Subcutaneous abdominal adipose tissue (tissue), 5 donors: ENCODE data around the gene PLCG2.
"Not testable (repeated sequence)": the region's sequence is repeated elsewhere in the genome, so short reads cannot be mapped to it uniquely, and the experiment has no call there.

Experiments used
- H3K27ac ChIP-seq: one replicate; pipeline ENCODE4 v1.7.0; 2013; ENCODE audit warnings: low read depth, mild to moderate bottlenecking, inconsistent platforms, low read length, moderate library complexity
- H3K27me3 ChIP-seq, 5 donors: one replicate each; pipeline ENCODE4 v1.7.0; 2013; ENCODE audit warnings: low read length in 5 of 5, inconsistent platforms in 1 of 5; ENCODE audit not compliant: control insufficient read depth in 5 of 5, insufficient read depth in 4 of 5
- H3K36me3 ChIP-seq, 5 donors: one replicate each; pipeline ENCODE4 v1.7.0; 2013; ENCODE audit warnings: low read length in 5 of 5; ENCODE audit not compliant: control insufficient read depth in 5 of 5, insufficient read depth in 5 of 5
- H3K4me1 ChIP-seq, 5 donors: one replicate each; pipeline ENCODE4 v1.7.0; 2013; ENCODE audit warnings: low read length in 5 of 5, mild to moderate bottlenecking in 3 of 5, moderate library complexity in 1 of 5; ENCODE audit not compliant: control insufficient read depth in 5 of 5, insufficient read depth in 5 of 5
- H3K4me3 ChIP-seq, 5 donors: one replicate each; pipeline ENCODE4 v1.7.0; 2013; ENCODE audit warnings: low read length in 5 of 5, low read depth in 1 of 5
- H3K9ac ChIP-seq, 5 donors: one replicate each; pipeline ENCODE4 v1.7.0; 2013; ENCODE audit warnings: low read length in 5 of 5, mild to moderate bottlenecking in 4 of 5, moderate library complexity in 3 of 5
- H3K9me3 ChIP-seq, 5 donors: one replicate each; pipeline ENCODE4 v1.7.0; 2013; ENCODE audit warnings: low read length in 5 of 5; ENCODE audit not compliant: control insufficient read depth in 5 of 5
- donor health status: healthy.
- donor health status: healthy.
- donor health status: healthy.
- donor health status: healthy.
- donor health status: healthy.

PLCG2 gene

DNA sequence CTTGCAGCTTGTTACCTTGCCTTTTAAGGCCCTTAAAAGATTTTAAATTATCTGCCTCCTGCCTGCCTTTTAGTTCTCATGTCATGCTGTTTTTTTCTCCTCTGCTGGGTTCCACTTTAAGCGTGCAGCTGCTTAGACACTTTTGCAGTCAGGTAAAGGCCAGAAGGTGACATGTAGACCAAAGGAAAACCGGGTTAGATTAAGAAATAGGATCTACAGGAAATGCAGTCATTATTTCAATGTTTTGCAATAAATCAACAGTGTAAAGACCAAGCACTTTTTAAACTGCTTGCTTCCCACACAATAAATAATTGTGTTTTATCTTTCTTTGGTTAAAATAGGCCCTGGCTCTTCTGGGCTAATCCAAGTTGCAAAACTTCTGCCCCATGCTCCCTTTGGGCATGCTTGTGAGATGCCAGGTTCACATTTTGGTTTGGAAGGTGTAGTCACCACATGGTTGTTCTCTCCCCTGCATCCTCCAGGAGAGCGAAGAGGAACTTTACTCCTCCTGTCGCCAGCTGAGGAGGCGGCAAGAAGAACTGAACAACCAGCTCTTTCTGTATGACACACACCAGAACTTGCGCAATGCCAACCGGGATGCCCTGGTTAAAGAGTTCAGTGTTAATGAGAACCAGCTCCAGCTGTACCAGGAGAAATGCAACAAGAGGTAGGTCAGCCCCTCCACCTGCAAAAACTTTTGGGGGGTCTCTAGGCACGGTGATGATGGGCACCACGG is 177.3 kb downstream of the PLCG2 start:
- Histone ChIP-seq H3K36me3 (peaks cover 0 to 36% (median 9%) of the 10 kb centered on the region in 5 donors), H3K9me3 (peaks cover 3 to 6% (median 4%) of the 10 kb centered on the region in 5 donors), H3K4me3 (no peak overlapping the region), H3K27me3 (no peaks in the 10 kb centered on the region), H3K4me1 (no peaks in the 10 kb centered on the region), H3K9ac (no peak overlapping the region), H3K27ac (no peak overlapping the region)

DNA sequence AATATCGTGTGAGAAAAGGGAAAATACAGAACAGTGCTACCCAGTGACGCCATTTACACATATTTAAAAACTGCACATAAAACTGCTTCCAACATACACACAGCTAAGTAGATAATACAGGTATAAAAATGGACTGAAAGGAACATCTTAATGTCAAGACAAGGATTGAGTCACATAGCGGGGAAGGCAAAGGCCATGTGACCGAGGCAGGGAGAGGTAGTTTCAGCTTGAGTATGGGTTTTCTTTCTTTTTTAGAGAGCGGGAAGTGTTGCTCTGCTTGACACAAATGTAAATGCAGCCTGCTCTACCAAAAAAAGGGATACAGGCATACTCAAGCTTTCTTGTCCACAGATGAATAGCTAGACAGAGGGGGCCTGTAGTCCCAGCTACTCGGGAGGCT is 185.7 kb downstream of the PLCG2 start:
- H3K9me3 ChIP-seq = peaks cover 0 to 5% (median 0%) of the 10 kb centered on the region in 5 donors
- H3K9ac ChIP-seq = no peak overlapping the region
- no peak overlapping the region for H3K4me3 ChIP-seq
- H3K27me3 ChIP-seq = no peaks in the 10 kb centered on the region
- H3K36me3 ChIP-seq = peaks cover 0 to 2% (median 0%) of the 10 kb centered on the region in 5 donors
- H3K4me1 ChIP-seq = no peaks in the 10 kb centered on the region
- H3K27ac ChIP-seq = no peak overlapping the region

DNA sequence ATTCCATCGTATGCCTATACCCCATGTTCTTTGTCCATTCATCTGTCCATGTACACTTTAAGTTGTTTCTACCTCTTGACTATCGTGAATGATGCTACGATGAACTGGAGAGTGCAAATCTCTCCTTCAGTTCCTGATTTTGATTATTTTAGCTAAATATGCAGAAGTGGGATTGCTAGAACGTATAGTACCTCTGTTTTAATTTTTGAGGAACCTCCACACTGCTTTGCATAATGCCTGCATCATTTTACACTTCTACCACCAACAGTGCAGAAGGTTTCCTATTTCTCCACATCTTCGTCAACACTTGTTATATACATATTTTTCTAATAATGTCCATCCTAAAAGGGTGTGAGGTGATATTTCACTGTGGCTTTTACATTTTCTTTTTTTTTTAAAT is 188.3 kb downstream of the PLCG2 start:
- no peaks in the 10 kb centered on the region for H3K4me1 ChIP-seq
- no peak overlapping the region for H3K27ac ChIP-seq
- H3K9ac ChIP-seq = no peak overlapping the region
- no peaks in the 10 kb centered on the region for H3K27me3 ChIP-seq
- H3K9me3 ChIP-seq = peaks cover 0 to 20% (median 8%) of the 10 kb centered on the region in 5 donors
- H3K36me3 ChIP-seq = no peaks in the 10 kb centered on the region
- no peak overlapping the region for H3K4me3 ChIP-seq

DNA sequence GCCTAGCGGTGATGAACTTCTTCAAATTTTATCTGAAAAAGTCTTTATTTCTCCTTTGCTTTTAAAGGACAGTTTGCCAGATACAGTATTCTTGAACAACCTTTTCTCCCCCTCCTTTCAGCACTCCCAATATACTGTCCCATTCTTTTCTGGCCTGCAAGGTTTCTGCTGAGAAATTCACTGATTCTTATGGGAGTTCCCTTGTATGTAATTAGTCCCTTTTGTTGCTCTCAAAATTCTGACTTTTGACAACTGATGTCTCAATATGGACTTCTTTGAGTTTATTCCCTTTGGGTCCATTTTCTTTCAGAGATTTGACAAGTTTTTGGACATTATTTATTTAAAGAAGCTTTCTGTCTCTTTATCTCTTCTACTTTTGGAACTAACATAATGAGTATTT is 192.8 kb downstream of the PLCG2 start:
- H3K9ac ChIP-seq = no peak overlapping the region

DNA sequence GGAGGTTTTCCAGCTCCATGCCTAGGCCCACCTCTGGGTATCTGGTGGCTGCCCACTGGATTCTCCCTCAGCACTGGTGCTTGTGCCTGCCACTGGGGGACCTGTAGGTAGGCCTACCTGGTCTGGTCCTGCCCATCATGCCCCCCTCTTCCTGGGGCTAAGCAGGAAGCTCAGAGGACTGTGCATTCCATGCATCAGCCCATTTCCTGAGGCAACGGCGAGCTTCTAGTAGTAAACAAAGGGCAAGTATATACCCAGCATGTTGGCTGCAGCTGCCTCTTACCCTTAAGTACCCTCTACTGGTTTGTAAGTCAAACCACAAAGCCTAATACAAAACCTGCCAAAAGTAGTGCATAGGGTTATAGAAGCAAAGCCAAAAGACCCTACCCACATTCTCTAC is 194.6 kb downstream of the PLCG2 start:
- H3K4me1 ChIP-seq = no peaks in the 10 kb centered on the region
- no peak overlapping the region for H3K4me3 ChIP-seq
- H3K9ac ChIP-seq = no peak overlapping the region
- no peaks in the 10 kb centered on the region for H3K36me3 ChIP-seq
- H3K9me3 ChIP-seq = peaks cover 3 to 36% (median 13%) of the 10 kb centered on the region in 5 donors
- no peaks in the 10 kb centered on the region for H3K27me3 ChIP-seq
- no peak overlapping the region for H3K27ac ChIP-seq

More for the DNA sequence above, 192.8 kb downstream of the PLCG2 start:
- peaks cover 3 to 36% (median 13%) of the 10 kb centered on the region in 5 donors for H3K9me3 ChIP-seq
- H3K36me3 ChIP-seq = no peaks in the 10 kb centered on the region
- H3K4me3 ChIP-seq = peak overlapping the region in 1 of 5 donors; percentile 5
- H3K27ac ChIP-seq = no peak overlapping the region
- H3K4me1 ChIP-seq = no peaks in the 10 kb centered on the region
- no peaks in the 10 kb centered on the region for H3K27me3 ChIP-seq

DNA sequence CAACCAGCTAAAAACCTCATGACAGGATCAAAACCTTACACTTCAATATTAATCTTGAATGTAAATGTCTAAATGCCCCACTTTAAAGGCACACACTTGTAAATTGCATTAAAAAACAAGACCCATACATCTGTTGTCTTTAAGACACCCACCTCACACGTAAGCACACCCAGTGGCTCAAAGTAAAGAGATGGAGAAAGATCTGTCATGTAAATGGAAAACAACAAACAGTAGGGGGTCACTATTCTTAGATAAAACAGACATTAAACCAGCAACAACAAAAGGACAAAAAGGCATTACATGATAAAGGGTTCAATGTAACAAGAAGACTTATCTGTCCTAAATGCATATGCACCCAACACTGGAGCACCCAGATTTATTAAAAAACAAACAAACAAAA is 196.5 kb downstream of the PLCG2 start:
- no peak overlapping the region for H3K9ac ChIP-seq
- H3K27me3 ChIP-seq = no peaks in the 10 kb centered on the region
- no peaks in the 10 kb centered on the region for H3K36me3 ChIP-seq
- no peak overlapping the region for H3K4me3 ChIP-seq
- no peaks in the 10 kb centered on the region for H3K4me1 ChIP-seq
- H3K9me3 ChIP-seq = peaks cover 3 to 32% (median 12%) of the 10 kb centered on the region in 5 donors
- H3K27ac ChIP-seq = no peak overlapping the region

DNA sequence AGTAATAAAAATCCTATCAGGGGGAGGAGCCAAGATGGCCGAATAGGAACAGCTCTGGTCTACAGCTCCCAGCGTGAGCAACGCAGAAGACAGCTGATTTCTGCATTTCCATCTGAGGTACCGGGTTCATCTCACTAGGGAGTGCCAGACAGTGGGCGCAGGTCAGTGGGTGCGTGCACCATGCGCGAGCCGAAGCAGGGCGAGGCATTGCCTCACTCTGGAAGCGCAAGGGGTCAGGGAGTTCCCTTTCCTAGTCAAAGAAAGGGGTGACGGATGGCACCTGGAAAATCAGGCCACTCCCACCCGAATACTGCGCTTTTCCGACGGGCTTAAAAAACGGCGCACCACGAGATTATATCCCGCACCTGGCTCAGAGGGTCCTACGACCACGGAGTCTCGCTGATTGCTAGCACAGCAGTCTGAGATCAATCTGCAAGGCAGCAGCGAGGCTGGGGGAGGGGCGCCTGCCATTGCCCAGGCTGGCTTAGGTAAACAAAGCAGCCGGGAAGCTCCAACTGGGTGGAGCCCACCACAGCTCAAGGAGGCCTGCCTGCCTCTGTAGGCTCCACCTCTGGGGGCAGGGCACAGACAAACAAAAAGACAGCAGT is 198.3 kb downstream of the PLCG2 start:
- H3K9ac ChIP-seq, H3K4me1 ChIP-seq, H3K27me3 ChIP-seq, H3K4me3 ChIP-seq, H3K36me3 ChIP-seq, H3K27ac ChIP-seq: not testable (repeated sequence)
- H3K9me3 ChIP-seq = peaks cover 0 to 16% (median 3%) of the 10 kb centered on the region in 5 donors

DNA sequence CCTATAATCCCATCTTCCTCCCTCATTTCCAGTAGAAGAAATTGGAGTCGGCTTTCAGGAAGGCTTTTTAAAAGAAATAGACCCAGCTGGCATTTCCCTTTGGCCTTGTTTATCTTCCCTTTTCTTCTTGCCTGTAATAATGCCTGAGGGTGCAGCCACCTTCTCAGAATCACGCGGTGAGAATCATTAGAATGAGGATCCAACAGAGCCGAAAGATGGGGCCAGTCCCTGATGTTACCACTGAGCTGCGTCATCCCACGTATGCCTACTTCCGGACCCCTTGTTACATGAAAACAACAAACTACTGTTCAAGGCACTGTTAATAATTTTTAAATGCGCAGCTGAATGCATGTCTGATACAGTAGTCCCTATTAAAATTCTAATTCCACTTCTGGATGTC is 208.0 kb downstream of the PLCG2 start:
- Histone ChIP-seq H3K9me3 (no peaks in the 10 kb centered on the region), H3K27ac (no peak overlapping the region), H3K4me3 (no peak overlapping the region), H3K9ac (no peak overlapping the region), H3K4me1 (no peaks in the 10 kb centered on the region), H3K27me3 (no peaks in the 10 kb centered on the region), H3K36me3 (no peaks in the 10 kb centered on the region)

DNA sequence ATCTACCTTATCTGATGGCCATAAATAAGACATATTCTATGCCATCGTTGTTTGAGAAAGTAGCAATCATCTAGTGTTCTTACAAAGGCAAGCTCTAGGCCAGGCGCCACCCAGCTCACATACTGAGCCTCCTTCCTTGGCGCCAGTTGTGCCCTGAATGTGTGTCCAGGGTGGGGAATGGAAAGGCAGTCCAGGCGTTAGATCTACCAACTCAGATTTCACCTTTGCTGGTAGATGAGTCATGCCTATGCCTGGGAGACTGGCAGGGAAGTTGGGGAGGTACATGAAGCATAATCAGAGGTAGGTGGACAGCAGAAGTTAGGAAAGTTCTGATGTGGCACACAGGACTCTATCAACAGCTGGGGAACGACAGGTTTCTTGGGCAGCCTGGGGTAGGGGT is 208.6 kb downstream of the PLCG2 start:
- no peaks in the 10 kb centered on the region for H3K27me3 ChIP-seq
- H3K4me1 ChIP-seq = no peaks in the 10 kb centered on the region
- no peak overlapping the region for H3K4me3 ChIP-seq
- no peak overlapping the region for H3K27ac ChIP-seq
- no peak overlapping the region for H3K9ac ChIP-seq
- H3K9me3 ChIP-seq = no peaks in the 10 kb centered on the region
- no peaks in the 10 kb centered on the region for H3K36me3 ChIP-seq

DNA sequence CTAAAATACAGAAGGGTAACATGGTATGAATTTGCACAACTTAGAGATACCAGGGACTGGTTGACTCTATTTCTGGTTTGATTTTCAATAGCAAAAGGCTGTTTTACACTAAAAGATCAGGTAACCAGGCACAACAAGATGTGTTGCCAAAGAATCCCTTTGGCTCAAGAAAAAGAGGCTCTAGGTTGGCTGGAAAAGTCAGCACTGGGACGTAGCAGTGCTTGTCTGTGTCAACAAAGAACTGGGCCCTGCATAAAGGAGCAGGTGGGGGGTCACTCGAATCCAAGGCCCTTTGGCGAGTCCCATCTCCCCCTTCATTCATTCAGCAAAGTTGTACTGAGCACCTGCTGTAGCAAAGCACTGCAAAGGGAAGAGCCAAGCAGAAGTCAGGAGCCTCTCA is 213.8 kb downstream of the PLCG2 start:
- H3K27ac ChIP-seq = no peak overlapping the region
- no peaks in the 10 kb centered on the region for H3K9me3 ChIP-seq
- peaks cover 0 to 15% (median 6%) of the 10 kb centered on the region in 5 donors for H3K4me1 ChIP-seq
- H3K4me3 ChIP-seq = no peak overlapping the region
- no peaks in the 10 kb centered on the region for H3K27me3 ChIP-seq
- no peaks in the 10 kb centered on the region for H3K36me3 ChIP-seq
- H3K9ac ChIP-seq = no peak overlapping the region
